ENCODE measurements around the gene DOCK9.

Gene DOCK9

DNA sequence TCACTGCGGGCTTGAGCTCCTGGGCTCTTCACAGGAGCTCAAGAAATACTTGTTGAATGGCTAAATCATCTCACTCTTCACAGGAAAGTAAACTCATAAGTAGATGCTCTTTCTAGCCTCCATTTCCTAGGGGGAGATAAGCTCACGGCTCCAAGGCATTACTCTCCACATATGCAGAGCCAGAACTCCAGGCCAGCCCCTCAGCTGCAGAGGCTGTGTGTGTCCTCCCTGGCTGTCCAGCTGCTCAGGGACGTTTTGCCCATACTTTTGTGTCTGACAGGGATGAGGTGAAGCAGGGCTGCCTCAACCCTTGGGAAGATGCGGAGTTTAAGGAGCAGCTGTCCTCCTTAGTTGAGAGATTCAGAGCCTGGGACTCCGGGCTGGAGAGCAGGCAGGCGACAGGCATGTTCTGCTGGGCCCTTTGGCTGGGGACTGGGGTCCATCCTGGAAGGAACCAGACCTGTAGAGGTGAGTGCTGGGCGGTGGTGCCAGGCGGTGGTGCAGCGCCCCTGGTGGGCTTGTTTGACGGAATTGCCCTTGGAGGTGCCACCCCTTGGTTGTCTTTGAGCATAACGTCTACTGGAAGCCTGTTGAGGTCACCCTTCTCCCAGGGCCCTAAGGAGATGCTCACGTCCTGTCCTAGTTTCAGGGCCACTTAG, 204.9 kb downstream of the DOCK9 start:
- no peaks in the 10 kb centered on the region for H3K4me1 ChIP-seq (ENCODE audit: low read depth, poor library complexity, severe bottlenecking)
- no peaks in the 10 kb centered on the region for H3K36me3 ChIP-seq (ENCODE audit: insufficient read depth)
- no peak overlapping the region for H2AFZ ChIP-seq (ENCODE audit: low read depth)
- TF ChIP-seq, protein P1, sequence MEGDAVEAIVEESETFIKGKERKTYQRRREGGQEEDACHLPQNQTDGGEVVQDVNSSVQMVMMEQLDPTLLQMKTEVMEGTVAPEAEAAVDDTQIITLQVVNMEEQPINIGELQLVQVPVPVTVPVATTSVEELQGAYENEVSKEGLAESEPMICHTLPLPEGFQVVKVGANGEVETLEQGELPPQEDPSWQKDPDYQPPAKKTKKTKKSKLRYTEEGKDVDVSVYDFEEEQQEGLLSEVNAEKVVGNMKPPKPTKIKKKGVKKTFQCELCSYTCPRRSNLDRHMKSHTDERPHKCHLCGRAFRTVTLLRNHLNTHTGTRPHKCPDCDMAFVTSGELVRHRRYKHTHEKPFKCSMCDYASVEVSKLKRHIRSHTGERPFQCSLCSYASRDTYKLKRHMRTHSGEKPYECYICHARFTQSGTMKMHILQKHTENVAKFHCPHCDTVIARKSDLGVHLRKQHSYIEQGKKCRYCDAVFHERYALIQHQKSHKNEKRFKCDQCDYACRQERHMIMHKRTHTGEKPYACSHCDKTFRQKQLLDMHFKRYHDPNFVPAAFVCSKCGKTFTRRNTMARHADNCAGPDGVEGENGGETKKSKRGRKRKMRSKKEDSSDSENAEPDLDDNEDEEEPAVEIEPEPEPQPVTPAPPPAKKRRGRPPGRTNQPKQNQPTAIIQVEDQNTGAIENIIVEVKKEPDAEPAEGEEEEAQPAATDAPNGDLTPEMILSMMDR (conservative IDR thresholded peaks at IDR 0.05; ENCODE audit: low read depth, low read length), result no peak
- no peak overlapping the region for H3K27ac ChIP-seq
- H4K20me1 ChIP-seq (ENCODE audit: insufficient read depth), result no peaks in the 10 kb centered on the region
- H3K27me3 ChIP-seq (ENCODE audit: insufficient read depth, low read depth), result no peaks in the 10 kb centered on the region
- H3K9ac ChIP-seq, result no peak overlapping the region
- no peak overlapping the region for H3K4me3 ChIP-seq (IDR thresholded peaks at IDR 0.05; ENCODE audit: insufficient read depth, low read depth, low read length)
- H3K4me2 ChIP-seq, result no peak overlapping the region
- H3K79me2 ChIP-seq (ENCODE audit: insufficient read depth, low read depth), result no peaks in the 10 kb centered on the region

DNA sequence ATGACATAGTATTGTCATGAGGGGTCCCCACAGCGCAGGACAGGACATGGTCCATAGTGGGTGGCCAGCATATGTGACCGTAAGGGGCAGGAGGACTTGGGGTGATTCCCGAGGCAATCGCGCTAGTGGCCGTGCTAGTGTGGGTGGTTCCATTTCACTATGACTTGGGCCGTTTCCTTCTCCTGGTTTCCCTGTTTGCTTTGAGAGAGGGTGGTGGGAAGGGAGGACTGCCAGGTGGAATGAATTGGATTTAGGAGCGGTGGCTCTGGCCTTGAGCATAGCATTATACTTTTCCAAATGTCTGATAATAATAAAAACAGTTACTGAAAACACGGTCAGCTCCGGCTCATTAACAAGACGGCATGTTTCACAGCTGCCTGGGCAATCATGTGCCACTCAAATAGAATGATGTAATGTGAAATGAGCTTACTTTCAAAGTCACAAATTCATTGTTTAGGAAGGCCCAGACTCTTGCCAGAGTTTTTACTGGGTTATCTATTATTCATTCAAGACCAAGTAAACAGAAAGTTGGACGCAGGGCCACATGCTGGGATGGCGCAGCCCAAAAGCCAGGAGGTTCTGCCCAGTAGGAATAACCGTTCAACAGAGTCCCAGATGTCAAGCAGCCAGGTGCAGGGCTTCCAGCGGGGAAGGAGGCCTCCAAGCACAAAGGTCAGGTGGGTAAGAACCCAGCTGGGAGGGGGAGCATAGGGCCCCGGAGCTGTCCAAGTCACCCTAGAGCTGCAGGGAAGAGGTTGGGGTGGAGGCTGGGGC, 205.8 kb downstream of the DOCK9 start:
- no peak overlapping the region for H3K9ac ChIP-seq
- H3K27ac ChIP-seq, result no peak overlapping the region

DNA sequence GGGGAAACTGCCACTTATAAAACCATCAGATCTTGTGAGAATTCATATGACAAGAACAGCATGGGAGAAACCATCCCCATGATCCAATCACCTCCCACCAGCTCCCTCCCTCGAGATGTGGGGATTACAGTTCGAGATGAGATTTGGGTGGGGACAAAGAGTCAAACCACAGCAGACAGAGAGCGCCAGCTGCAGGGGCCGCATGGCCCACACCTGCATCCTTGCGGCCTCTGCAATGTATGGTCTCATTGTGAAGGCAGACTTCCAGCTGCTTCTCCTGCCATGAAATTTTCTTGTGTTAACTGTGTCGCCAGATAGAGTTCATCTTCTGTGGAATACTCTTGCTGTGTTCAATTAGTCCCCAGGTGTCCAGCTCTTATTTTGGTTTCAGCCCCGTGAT, 208.1 kb downstream of the DOCK9 start:
- H3K9ac ChIP-seq, result no peak overlapping the region
- H3K79me2 ChIP-seq (ENCODE audit: insufficient read depth, low read depth), result no peaks in the 10 kb centered on the region
- TF ChIP-seq, protein P1 (conservative IDR thresholded peaks at IDR 0.05; ENCODE audit: low read depth, low read length), result no peak
- H3K27me3 ChIP-seq (ENCODE audit: insufficient read depth, low read depth), result no peaks in the 10 kb centered on the region
- no peak overlapping the region for H2AFZ ChIP-seq (ENCODE audit: low read depth)
- H3K27ac ChIP-seq, result no peak overlapping the region
- H3K4me1 ChIP-seq (ENCODE audit: low read depth, poor library complexity, severe bottlenecking), result no peaks in the 10 kb centered on the region
- no peak overlapping the region for H3K4me3 ChIP-seq (IDR thresholded peaks at IDR 0.05; ENCODE audit: insufficient read depth, low read depth, low read length)
- no peaks in the 10 kb centered on the region for H4K20me1 ChIP-seq (ENCODE audit: insufficient read depth)
- no peaks in the 10 kb centered on the region for H3K36me3 ChIP-seq (ENCODE audit: insufficient read depth)
- no peak overlapping the region for H3K4me2 ChIP-seq

More for the DNA sequence above, 205.8 kb downstream of the DOCK9 start:
- Histone ChIP-seq H3K36me3 (ENCODE audit: insufficient read depth) (no peaks in the 10 kb centered on the region), H2AFZ (ENCODE audit: low read depth) (no peak overlapping the region), H3K4me1 (ENCODE audit: low read depth, poor library complexity, severe bottlenecking) (no peaks in the 10 kb centered on the region), H3K79me2 (ENCODE audit: insufficient read depth, low read depth) (no peaks in the 10 kb centered on the region), H3K4me2 (no peak overlapping the region), H4K20me1 (ENCODE audit: insufficient read depth) (no peaks in the 10 kb centered on the region), H3K27me3 (ENCODE audit: insufficient read depth, low read depth) (no peaks in the 10 kb centered on the region), H3K4me3 (IDR thresholded peaks at IDR 0.05; ENCODE audit: insufficient read depth, low read depth, low read length) (no peak overlapping the region)
- TF ChIP-seq, protein P1 (conservative IDR thresholded peaks at IDR 0.05; ENCODE audit: low read depth, low read length), result no peak

DNA sequence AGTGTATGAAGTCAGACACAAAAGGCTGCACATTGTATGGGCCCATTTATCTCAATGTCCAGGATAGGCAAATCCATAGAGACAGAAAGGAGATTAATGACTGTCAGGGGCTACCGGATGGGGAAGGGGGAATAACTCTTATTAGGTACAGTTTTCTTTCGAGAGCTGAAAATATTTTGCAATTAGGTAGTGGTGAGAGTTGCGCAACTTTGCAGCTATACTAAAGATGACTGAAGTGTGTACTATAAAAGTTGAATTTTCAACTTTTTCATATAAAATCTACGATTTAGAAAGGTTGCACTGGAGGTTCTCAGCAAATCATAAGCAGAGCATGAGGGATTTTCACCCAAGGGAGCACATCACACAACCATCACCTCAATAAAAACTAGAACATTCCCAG, 209.3 kb downstream of the DOCK9 start:
- no peak overlapping the region for H3K9ac ChIP-seq
- no peak overlapping the region for H3K4me2 ChIP-seq
- H2AFZ ChIP-seq (ENCODE audit: low read depth), result no peak overlapping the region
- no peaks in the 10 kb centered on the region for H3K36me3 ChIP-seq (ENCODE audit: insufficient read depth)
- H3K27ac ChIP-seq, result no peak overlapping the region
- no peaks in the 10 kb centered on the region for H3K4me1 ChIP-seq (ENCODE audit: low read depth, poor library complexity, severe bottlenecking)
- no peak overlapping the region for H3K4me3 ChIP-seq (IDR thresholded peaks at IDR 0.05; ENCODE audit: insufficient read depth, low read depth, low read length)
- H3K79me2 ChIP-seq (ENCODE audit: insufficient read depth, low read depth), result no peaks in the 10 kb centered on the region
- TF ChIP-seq, protein P1 (conservative IDR thresholded peaks at IDR 0.05; ENCODE audit: low read depth, low read length), result no peak
- no peaks in the 10 kb centered on the region for H3K27me3 ChIP-seq (ENCODE audit: insufficient read depth, low read depth)
- H4K20me1 ChIP-seq (ENCODE audit: insufficient read depth), result no peaks in the 10 kb centered on the region
